ENCODE measurements around the gene SVIL.

DNA sequence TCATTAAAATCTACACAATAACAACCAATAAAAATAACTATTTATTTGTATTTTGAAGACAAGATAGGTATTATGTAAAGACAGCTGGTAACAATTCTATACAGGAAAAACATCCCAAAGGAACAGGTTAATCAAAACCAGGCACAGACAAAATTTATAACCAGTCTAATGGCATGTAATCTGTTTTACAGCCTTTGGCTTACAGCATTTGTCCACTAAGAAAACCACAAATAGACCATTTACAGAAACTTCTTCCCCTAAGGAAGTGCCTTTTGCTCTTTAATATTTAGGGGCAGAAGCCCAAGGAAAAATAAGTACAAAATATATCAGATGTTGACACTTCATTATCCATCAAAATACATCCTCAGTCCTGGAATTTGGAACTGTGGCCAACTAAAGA, 65.0 kb downstream of the SVIL start:
- TF ChIP-seq, protein P1, sequence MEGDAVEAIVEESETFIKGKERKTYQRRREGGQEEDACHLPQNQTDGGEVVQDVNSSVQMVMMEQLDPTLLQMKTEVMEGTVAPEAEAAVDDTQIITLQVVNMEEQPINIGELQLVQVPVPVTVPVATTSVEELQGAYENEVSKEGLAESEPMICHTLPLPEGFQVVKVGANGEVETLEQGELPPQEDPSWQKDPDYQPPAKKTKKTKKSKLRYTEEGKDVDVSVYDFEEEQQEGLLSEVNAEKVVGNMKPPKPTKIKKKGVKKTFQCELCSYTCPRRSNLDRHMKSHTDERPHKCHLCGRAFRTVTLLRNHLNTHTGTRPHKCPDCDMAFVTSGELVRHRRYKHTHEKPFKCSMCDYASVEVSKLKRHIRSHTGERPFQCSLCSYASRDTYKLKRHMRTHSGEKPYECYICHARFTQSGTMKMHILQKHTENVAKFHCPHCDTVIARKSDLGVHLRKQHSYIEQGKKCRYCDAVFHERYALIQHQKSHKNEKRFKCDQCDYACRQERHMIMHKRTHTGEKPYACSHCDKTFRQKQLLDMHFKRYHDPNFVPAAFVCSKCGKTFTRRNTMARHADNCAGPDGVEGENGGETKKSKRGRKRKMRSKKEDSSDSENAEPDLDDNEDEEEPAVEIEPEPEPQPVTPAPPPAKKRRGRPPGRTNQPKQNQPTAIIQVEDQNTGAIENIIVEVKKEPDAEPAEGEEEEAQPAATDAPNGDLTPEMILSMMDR (IDR thresholded peaks at IDR 0.05) = no peak
- TF ChIP-seq POLR2A (IDR thresholded peaks at IDR 0.05) = no peak

Data from Peyer's patch (tissue), 4 donors.